B cell (primary cell): ENCODE measurements around the gene B4GALT5. TPM values are rescaled to one million over a fixed set of nuclear protein-coding genes. Genes with fewer than 3 reads are reported as not detected.

Source experiments
- ATAC-seq: fragments of 200-7000 bp; cut with Tn5 transposase; one replicate; pipeline ENCODE4 v1.10.0; 2021; ENCODE audit warnings: low read depth, mild to moderate bottlenecking, moderate number of reproducible peaks, moderate library complexity
- CTCF ChIA-PET: fragments of 350-600 bp; sonication (Branson Sonifier 250); formaldehyde crosslinking; loops from one replicate; lab custom pipeline; 2021; ENCODE audit warnings: antibody characterized with exemption, inconsistent platforms; lab: Charles Lee
- POLR2A ChIA-PET: fragments of 350-600 bp; sonication (Branson Sonifier 250); formaldehyde crosslinking; loops from one replicate; lab custom pipeline; 2021; ENCODE audit warnings: antibody characterized with exemption; lab: Charles Lee
- DNase-seq: peaks from one replicate; pipeline ENCODE4 v3.0.0; 2013
- H2AFZ ChIP-seq: 2 replicates; pipeline ENCODE4 v1.6.1; 2012; ENCODE audit warnings: mild to moderate bottlenecking, low read depth, low read length; ENCODE audit not compliant: insufficient read depth, poor library complexity, severe bottlenecking
- H3K27ac ChIP-seq, 2 donors: 1 replicate in 1 of 2; 2 replicates in 1 of 2; pipeline ENCODE4 v1.5.1; 2012 to 2013; ENCODE audit warnings: low read length in 2 of 2, mild to moderate bottlenecking in 2 of 2, moderate library complexity in 1 of 2
- H3K27me3 ChIP-seq, 4 experiments: fragments of 200-600 bp in 1 of 4; sonication (generic) in 1 of 4; replicated peaks in 1 of 4; 1 replicate in 2 of 4; 2 replicates in 2 of 4; pipeline versions ENCODE4 v1.6.1 to v1.7.0; 2013 to 2016; ENCODE audit warnings: low read length in 3 of 4, mild to moderate bottlenecking in 2 of 4, mixed read lengths in 1 of 4, moderate library complexity in 1 of 4; ENCODE audit not compliant: insufficient read depth in 4 of 4, control insufficient read depth in 3 of 4; ENCODE audit errors: control extremely low read depth in 1 of 4
- H3K36me3 ChIP-seq, 2 experiments: replicated peaks in 1 of 2; 1 replicate in 1 of 2; 2 replicates in 1 of 2; pipeline versions ENCODE4 v1.6.1 to v1.7.1; 2013; ENCODE audit warnings: low read length in 1 of 2; ENCODE audit not compliant: insufficient read depth in 2 of 2, control insufficient read depth in 1 of 2; ENCODE audit errors: control extremely low read depth in 1 of 2, extremely low read depth in 1 of 2
- H3K4me1 ChIP-seq, 2 donors: fragments of 200-600 bp in 1 of 2; sonication (generic) in 1 of 2; 1 replicate in 1 of 2; 2 replicates in 1 of 2; pipeline versions ENCODE4 v1.5.1 to v1.6.1; 2013 to 2017; ENCODE audit warnings: low read length in 2 of 2; ENCODE audit not compliant: control insufficient read depth in 2 of 2, insufficient read depth in 2 of 2
- H3K4me2 ChIP-seq: replicated peaks from 2 replicates; pipeline ENCODE3; 2012; ENCODE audit warnings: mild to moderate bottlenecking, low read depth, low read length; ENCODE audit not compliant: poor library complexity, severe bottlenecking
- H3K4me3 ChIP-seq, 5 experiments: fragments of 200-600 bp in 1 of 5; sonication (generic) in 1 of 5; 1 replicate in 3 of 5; 2 replicates in 2 of 5; pipeline versions ENCODE4 v1.5.1 to v1.7.0; 2011 to 2016; ENCODE audit warnings: low read length in 4 of 5, mild to moderate bottlenecking in 4 of 5, low read depth in 2 of 5, control low read depth in 1 of 5, moderate library complexity in 1 of 5; ENCODE audit not compliant: insufficient read depth in 1 of 5; ENCODE audit errors: control extremely low read depth in 1 of 5, extremely low read depth in 1 of 5
- H3K79me2 ChIP-seq: fragments of 200-600 bp; sonication (generic); one replicate; pipeline ENCODE4 v1.6.0; 2016; ENCODE audit warnings: low read length; ENCODE audit not compliant: control insufficient read depth, insufficient read depth
- H3K9ac ChIP-seq: fragments of 200-600 bp; sonication (generic); 2 replicates; pipeline ENCODE4 v1.6.1; 2017; ENCODE audit warnings: mild to moderate bottlenecking, low read length, moderate library complexity
- H3K9me3 ChIP-seq, 3 donors: one replicate each; pipeline versions ENCODE4 v1.6.1 to v1.7.1; 2013; ENCODE audit warnings: low read length in 2 of 3; ENCODE audit not compliant: control insufficient read depth in 2 of 3, insufficient read depth in 1 of 3; ENCODE audit errors: control extremely low read depth in 1 of 3
- H4K20me1 ChIP-seq: 2 replicates; pipeline ENCODE4 v1.6.0; 2012; ENCODE audit warnings: mild to moderate bottlenecking, low read length; ENCODE audit not compliant: insufficient read depth, control insufficient read depth, poor library complexity, severe bottlenecking
- H3K27ac Mint-ChIP-seq: one replicate; pipeline ENCODE4 v1.8.0; 2021; ENCODE audit warnings: mixed read lengths
- H3K27me3 Mint-ChIP-seq: one replicate; pipeline ENCODE4 v1.8.0; 2021; ENCODE audit warnings: mixed read lengths
- H3K4me1 Mint-ChIP-seq: one replicate; pipeline ENCODE4 v1.8.0; 2021; ENCODE audit warnings: mixed read lengths
- H3K4me3 Mint-ChIP-seq: one replicate; pipeline ENCODE4 v1.8.0; 2021; ENCODE audit warnings: mixed read lengths
- H3K9me3 Mint-ChIP-seq: one replicate; pipeline ENCODE4 v1.8.0; 2022; ENCODE audit warnings: mixed read lengths; ENCODE audit not compliant: insufficient read depth
- CTCF ChIP-seq: fragments of 200-600 bp; IDR thresholded peaks from one replicate; pipeline ENCODE4 v1.8.0; 2022; ENCODE audit warnings: antibody characterized with exemption, mild to moderate bottlenecking
- EZH2 ChIP-seq: IDR thresholded peaks from 2 replicates; pipeline ENCODE4 v1.6.1; 2012; ENCODE audit warnings: borderline replicate concordance, low read depth, mild to moderate bottlenecking, moderate library complexity, low read length; ENCODE audit not compliant: insufficient read depth, poor library complexity, severe bottlenecking
- WGBS: methylation state at CpG from one replicate; pipeline ENCODE4 v1.1.5; 2013; ENCODE audit warnings: missing lambda C conversion rate; ENCODE audit not compliant: insufficient coverage; 5-methylcytosine and 5-hydroxymethylcytosine counted together
- intact Hi-C: fragments of 100-400 bp; cut with micrococcal nuclease; formaldehyde crosslinking; loops from one replicate; pipeline ENCODE4 v1.10.0; 2022
- polyA plus RNA-seq: library from polyadenylated mRNA; depleted of rRNA; stranded (reverse); fragments of >200 nt; gene quantifications from 2 replicates; pipeline ENCODE4 v1.2.3, GENCODE V29; 2012
- total RNA-seq, 2 donors: library from RNA; stranded (reverse); fragments of 120-200 nt in 1 of 2; gene quantifications; 1 replicate in 1 of 2; 2 replicates in 1 of 2; pipeline versions ENCODE4 v1.2.3 to v1.2.4, GENCODE V29; 2013 to 2022

Gene B4GALT5
- total and polyA plus RNA-seq, 2 donors (not counting 1 experiment from before 2014, with no cell fraction given) = 3.4 to 7.3 TPM

- no peaks in the 10 kb centered on the region for H3K27me3 ChIP-seq
- Mint-ChIP-seq H3K9me3 (no peaks in the 10 kb centered on the region), H3K27me3 (no peaks in the 10 kb centered on the region), H3K27ac (no peak overlapping the region), H3K4me3 (no peak overlapping the region), H3K4me1 (peaks cover 17% of the 10 kb centered on the region)
- H3K27ac ChIP-seq = no peak overlapping the region
- peaks cover 4 to 10% of the 10 kb centered on the region in 2 donors for H3K4me1 ChIP-seq
- POLR2A ChIA-PET = interaction anchor here (0.6 kb wide), 2 partner anchors 57 to 58 kb away, joined by 4 to 8 read pairs; no protein-coding TSS in a partner anchor
- H4K20me1 ChIP-seq = peaks cover 25% of the 10 kb centered on the region
- no peak overlapping the region for H3K4me2 ChIP-seq
- H3K79me2 ChIP-seq = peaks cover 50% of the 10 kb centered on the region
- ATAC-seq = no peak
- no peak overlapping the region for H2AFZ ChIP-seq
- CTCF ChIA-PET = interaction anchor here (1.8 kb wide), 1 partner anchor 181 kb away, joined by 5 read pairs; no protein-coding TSS in a partner anchor
- H3K9ac ChIP-seq = no peak overlapping the region
- no peak for DNase-seq
- no peaks in the 10 kb centered on the region for H3K36me3 ChIP-seq
- intact Hi-C loops = loop anchor here (5.0 kb wide), 1 partner anchor 42 kb away; no protein-coding TSS in a partner anchor
- TF ChIP-seq EZH2 = no peak
- H3K4me3 ChIP-seq = no peak overlapping the region
- H3K9me3 ChIP-seq = no peaks in the 10 kb centered on the region
- WGBS = 100% methylated on average over 1 of the region's 3 CpGs
Measured at GRCh38 chr20:49664612-49665313, 48.9 kb downstream of the B4GALT5 start.

DNA sequence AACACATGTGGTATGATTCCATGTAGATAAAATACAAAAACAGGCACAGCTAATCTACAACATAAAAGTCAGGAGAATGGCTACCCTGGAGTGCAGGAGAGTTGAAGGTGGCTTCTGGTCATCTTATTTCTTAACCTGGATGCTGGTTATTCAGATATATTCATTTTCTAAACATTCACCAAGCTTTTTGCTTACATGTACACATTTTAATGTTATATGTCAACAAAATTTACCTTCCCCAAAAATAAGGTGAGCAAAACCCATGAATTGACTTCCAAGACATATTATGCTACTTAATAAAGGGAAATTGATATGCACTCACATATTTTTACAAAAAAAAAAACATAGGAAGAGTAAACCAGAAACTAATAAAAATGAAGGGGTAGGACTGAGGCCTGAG lies 50.6 kb downstream of the B4GALT5 start:
- DNase-seq (no peak), ATAC-seq (no peak)
- intact Hi-C loops = no loop called here
- no peaks in the 10 kb centered on the region for H3K9me3 Mint-ChIP-seq
- H3K36me3 ChIP-seq = no peaks in the 10 kb centered on the region
- peaks cover 42% of the 10 kb centered on the region for H3K79me2 ChIP-seq
- H3K9ac ChIP-seq = no peak overlapping the region
- H3K4me3 ChIP-seq = no peak overlapping the region
- no peak overlapping the region for H3K27ac ChIP-seq
- H3K4me2 ChIP-seq = no peak overlapping the region
- H3K27me3 ChIP-seq = no peaks in the 10 kb centered on the region
- H3K27me3 Mint-ChIP-seq = no peaks in the 10 kb centered on the region
- ChIA-PET POLR2A (no interaction called here), CTCF (interaction anchor here (0.5 to 1.6 kb wide), 4 partner anchors 12 to 1325 kb away, joined by 3 to 4 read pairs (median 4); no protein-coding TSS in a partner anchor)
- H3K4me1 ChIP-seq = no peaks in the 10 kb centered on the region
- no peak overlapping the region for H2AFZ ChIP-seq
- H3K27ac Mint-ChIP-seq = no peak overlapping the region
- H4K20me1 ChIP-seq = peaks cover 24% of the 10 kb centered on the region
- no peak overlapping the region for H3K4me3 Mint-ChIP-seq
- peaks cover 2% of the 10 kb centered on the region for H3K4me1 Mint-ChIP-seq
- H3K9me3 ChIP-seq = no peaks in the 10 kb centered on the region
- TF ChIP-seq EZH2 (no peak), CTCF (no peak)
